HCT116 (cell line): ENCODE measurements around the gene PHF2.

ENCODE experiments used
- POLR2AphosphoS5 ChIP-seq: IDR thresholded peaks from 2 replicates; pipeline ENCODE4 v1.6.1; 2011; ENCODE audit warnings: mild to moderate bottlenecking, low read depth, low read length, moderate library complexity
- RAD21 ChIP-seq: IDR thresholded peaks from 2 replicates; pipeline ENCODE4 v1.6.1; 2012; ENCODE audit warnings: low read depth, mild to moderate bottlenecking
- TF ChIP-seq, protein P1 (sequence below): IDR thresholded peaks from 2 replicates; pipeline ENCODE4 v1.6.1; 2011; ENCODE audit warnings: mild to moderate bottlenecking, low read length, moderate library complexity; ENCODE audit not compliant: insufficient replicate concordance; ENCODE audit errors: extremely low read depth

DNA sequence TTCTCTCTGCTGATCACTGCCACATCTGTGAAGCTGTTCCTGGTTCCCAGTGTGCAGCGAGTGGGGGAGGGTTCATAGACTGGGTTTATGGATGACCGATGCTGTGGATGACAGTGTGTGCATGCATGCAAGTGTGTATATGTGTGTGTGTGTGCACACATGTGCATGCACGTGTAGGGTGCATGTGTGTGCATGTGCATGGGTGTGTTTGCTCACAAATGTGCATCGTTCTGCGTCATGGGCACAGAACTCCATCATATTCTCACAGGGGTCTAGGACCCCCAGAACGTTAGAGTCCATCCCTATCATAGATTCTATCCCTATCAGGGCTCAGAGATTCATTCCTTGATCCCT lies 134.0 kb downstream of the PHF2 start:
- no peak for TF ChIP-seq RAD21
- no peak for TF ChIP-seq POLR2AphosphoS5
- TF ChIP-seq, protein P1, sequence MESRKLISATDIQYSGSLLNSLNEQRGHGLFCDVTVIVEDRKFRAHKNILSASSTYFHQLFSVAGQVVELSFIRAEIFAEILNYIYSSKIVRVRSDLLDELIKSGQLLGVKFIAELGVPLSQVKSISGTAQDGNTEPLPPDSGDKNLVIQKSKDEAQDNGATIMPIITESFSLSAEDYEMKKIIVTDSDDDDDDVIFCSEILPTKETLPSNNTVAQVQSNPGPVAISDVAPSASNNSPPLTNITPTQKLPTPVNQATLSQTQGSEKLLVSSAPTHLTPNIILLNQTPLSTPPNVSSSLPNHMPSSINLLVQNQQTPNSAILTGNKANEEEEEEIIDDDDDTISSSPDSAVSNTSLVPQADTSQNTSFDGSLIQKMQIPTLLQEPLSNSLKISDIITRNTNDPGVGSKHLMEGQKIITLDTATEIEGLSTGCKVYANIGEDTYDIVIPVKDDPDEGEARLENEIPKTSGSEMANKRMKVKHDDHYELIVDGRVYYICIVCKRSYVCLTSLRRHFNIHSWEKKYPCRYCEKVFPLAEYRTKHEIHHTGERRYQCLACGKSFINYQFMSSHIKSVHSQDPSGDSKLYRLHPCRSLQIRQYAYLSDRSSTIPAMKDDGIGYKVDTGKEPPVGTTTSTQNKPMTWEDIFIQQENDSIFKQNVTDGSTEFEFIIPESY: no peak
